ENCODE results near the gene LNPEP.
"Not testable (repeated sequence)": the region's sequence is repeated elsewhere in the genome, so short reads cannot be mapped to it uniquely, and the experiment has no call there.

LNPEP gene

GRCh38 chr5:97070234-97070633 lies 134.4 kb downstream of the LNPEP start:
- no peak for DNase-seq

- DNase-seq: no peak
Observed at GRCh38 chr5:97071101-97071500, 135.2 kb downstream of the LNPEP start.

- no peak for DNase-seq
Observed at GRCh38 chr5:97071993-97072392, 136.1 kb downstream of the LNPEP start.

- DNase-seq: no peak
Observed at GRCh38 chr5:97072696-97073095, 136.8 kb downstream of the LNPEP start.

- DNase-seq: no peak
Observed at GRCh38 chr5:97073420-97073819, 137.5 kb downstream of the LNPEP start.

- no peak for DNase-seq
Observed at GRCh38 chr5:97074859-97075489, 139.1 kb downstream of the LNPEP start.

GRCh38 chr5:97075649-97076048 lies 139.8 kb downstream of the LNPEP start:
- no peak for DNase-seq

GRCh38 chr5:97076098-97076497 lies 140.2 kb downstream of the LNPEP start:
- no peak for DNase-seq

- DNase-seq: no peak
Observed at GRCh38 chr5:97077246-97077645, 141.4 kb downstream of the LNPEP start.

- DNase-seq: peak; percentile 43 to 44
Observed at GRCh38 chr5:97078958-97079743, 143.3 kb downstream of the LNPEP start.

GRCh38 chr5:97084782-97085458 lies 149.0 kb downstream of the LNPEP start:
- not testable (repeated sequence) for DNase-seq

- no peak for DNase-seq
Observed at GRCh38 chr5:97085459-97086181, 149.7 kb downstream of the LNPEP start.

Measured in AML-193 (cell line).